ENCODE results near the gene SYVN1.

The SYVN1 gene

DNA sequence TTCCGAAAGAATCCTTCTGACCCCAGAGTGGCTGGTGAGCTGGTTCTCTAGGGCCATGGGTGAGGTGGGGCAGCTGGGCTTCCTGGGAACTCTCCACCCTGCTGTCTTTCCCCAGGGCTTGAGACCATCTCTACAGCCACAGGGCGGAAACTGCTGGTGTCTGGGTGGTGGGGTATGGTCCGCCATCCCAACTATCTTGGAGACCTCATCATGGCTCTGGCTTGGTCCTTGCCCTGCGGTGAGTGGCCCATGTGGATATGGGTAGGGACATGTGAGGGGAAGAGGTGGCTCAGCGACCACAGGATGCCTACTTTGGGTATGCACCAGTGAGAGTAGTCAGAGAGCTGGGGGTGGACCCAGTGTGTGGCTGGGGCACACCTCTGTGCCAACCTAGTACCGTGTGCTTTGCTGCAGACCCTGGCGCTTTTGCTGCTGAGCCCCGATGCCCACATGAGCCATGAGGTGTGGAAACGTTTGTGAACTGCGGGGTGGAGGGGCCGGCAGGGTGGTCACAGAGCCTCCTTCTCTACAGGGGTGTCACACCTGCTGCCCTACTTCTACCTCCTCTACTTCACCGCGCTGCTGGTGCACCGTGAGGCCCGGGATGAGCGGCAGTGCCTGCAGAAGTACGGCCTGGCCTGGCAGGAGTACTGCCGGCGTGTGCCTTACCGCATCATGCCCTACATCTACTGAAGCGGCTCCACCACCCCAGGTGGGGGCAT is 18.8 kb downstream of the SYVN1 start:
- H3K27me3 Mint-ChIP-seq (ENCODE audit: low read depth): no peaks in the 10 kb centered on the region
- H3K4me3 Mint-ChIP-seq: peak overlapping the region; percentile 90 to 97 (median 90)
- peaks cover 19% of the 10 kb centered on the region for H3K36me3 Mint-ChIP-seq (ENCODE audit: low read depth)
- TF ChIP-seq CTCF (IDR thresholded peaks at IDR 0.05; ENCODE audit: unreplicated experiment in 3 of 3): no peak
- peak overlapping the region in 1 of 3 experiments; percentile 27 for H3K27ac Mint-ChIP-seq
- no peaks in the 10 kb centered on the region for H3K9me3 Mint-ChIP-seq
- H3K4me1 Mint-ChIP-seq: peaks cover 20% of the 10 kb centered on the region

DNA sequence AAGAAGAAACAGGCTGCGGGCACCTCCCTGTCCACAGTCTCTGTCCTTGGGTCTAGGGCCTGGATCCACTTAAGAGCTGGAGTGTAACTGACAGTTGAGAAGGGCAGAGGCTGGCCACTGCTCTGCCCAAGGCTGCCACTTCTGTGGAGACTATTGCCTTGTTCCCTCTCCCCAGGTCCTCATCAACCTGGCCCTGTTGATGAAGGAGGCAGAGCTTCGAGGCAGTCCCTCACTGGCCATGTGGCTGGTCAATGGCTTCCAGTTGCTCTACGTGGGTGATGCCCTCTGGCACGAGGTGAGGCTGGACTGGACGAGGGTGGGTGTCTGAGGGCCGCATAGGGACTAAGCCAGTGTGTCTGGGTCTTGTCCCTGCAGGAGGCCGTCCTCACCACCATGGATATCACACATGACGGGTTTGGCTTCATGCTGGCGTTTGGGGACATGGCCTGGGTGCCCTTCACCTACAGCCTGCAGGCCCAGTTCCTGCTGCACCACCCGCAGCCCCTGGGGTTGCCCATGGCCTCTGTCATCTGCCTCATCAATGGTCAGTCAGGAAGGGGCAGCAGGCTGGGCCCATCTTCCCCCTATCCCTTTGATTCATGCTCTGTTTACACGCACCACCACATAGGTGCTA is 19.7 kb downstream of the SYVN1 start:
- peak overlapping the region; percentile 90 to 99 (median 97) for H3K4me3 Mint-ChIP-seq
- H3K27me3 Mint-ChIP-seq (ENCODE audit: low read depth): no peaks in the 10 kb centered on the region
- H3K4me1 Mint-ChIP-seq: peaks cover 20% of the 10 kb centered on the region
- H3K9me3 Mint-ChIP-seq: no peaks in the 10 kb centered on the region
- peaks cover 13% of the 10 kb centered on the region for H3K36me3 Mint-ChIP-seq (ENCODE audit: low read depth)
- H3K27ac Mint-ChIP-seq: peak overlapping the region in 2 of 3 experiments; percentile 91 to 97
- no peak for TF ChIP-seq CTCF (IDR thresholded peaks at IDR 0.05; ENCODE audit: unreplicated experiment in 3 of 3)

- no peak for TF ChIP-seq CTCF (IDR thresholded peaks at IDR 0.05; ENCODE audit: unreplicated experiment in 3 of 3)
- Mint-ChIP-seq H3K36me3 (ENCODE audit: low read depth) (peaks cover 9% of the 10 kb centered on the region), H3K27me3 (ENCODE audit: low read depth) (no peaks in the 10 kb centered on the region), H3K27ac (peak overlapping the region; percentile 91 to 97 (median 91)), H3K4me1 (peaks cover 20% of the 10 kb centered on the region), H3K9me3 (no peaks in the 10 kb centered on the region), H3K4me3 (peak overlapping the region; percentile 90 to 99 (median 97))
These were observed 20.5 kb downstream of the SYVN1 start for GRCh38 chr11:65113839-65114238.

GRCh38 chr11:65113361-65113756 is 21.0 kb downstream of the SYVN1 start:
- TF ChIP-seq CTCF (IDR thresholded peaks at IDR 0.05; ENCODE audit: unreplicated experiment in 3 of 3): no peak
- Mint-ChIP-seq H3K36me3 (ENCODE audit: low read depth) (peaks cover 4% of the 10 kb centered on the region), H3K4me1 (peaks cover 20% of the 10 kb centered on the region), H3K27ac (peak overlapping the region; percentile 91 to 97 (median 91)), H3K4me3 (peak overlapping the region; percentile 90 to 99 (median 97)), H3K9me3 (no peaks in the 10 kb centered on the region), H3K27me3 (ENCODE audit: low read depth) (no peaks in the 10 kb centered on the region)

- no peaks in the 10 kb centered on the region for H3K27me3 Mint-ChIP-seq (ENCODE audit: low read depth)
- peak; percentile 80 to 94 (median 87) for TF ChIP-seq CTCF (IDR thresholded peaks at IDR 0.05; ENCODE audit: unreplicated experiment in 3 of 3)
These were observed 21.6 kb downstream of the SYVN1 start for GRCh38 chr11:65112546-65113360.

More at GRCh38 chr11:65112546-65113360, 21.6 kb downstream of the SYVN1 start:
- Mint-ChIP-seq H3K9me3 (no peaks in the 10 kb centered on the region), H3K4me1 (peaks cover 17% of the 10 kb centered on the region), H3K36me3 (ENCODE audit: low read depth) (peaks cover under 1% of the 10 kb centered on the region), H3K27ac (peak overlapping the region; percentile 91 to 97 (median 91)), H3K4me3 (peak overlapping the region; percentile 90 to 99 (median 97))
